HFFc6 (cell line): ENCODE results near the gene ZNF319. TPM values are rescaled to one million over a fixed set of nuclear protein-coding genes. Genes with fewer than 3 reads are reported as not detected.

ENCODE experiments used
- DNase-seq: peaks from one replicate; pipeline ENCODE4 v3.0.0-alpha.2; 2018
- H3K27ac Mint-ChIP-seq: 2 replicates; pipeline ENCODE4 v1.8.0; 2020; ENCODE audit warnings: mild to moderate bottlenecking, mixed read lengths
- H3K27me3 Mint-ChIP-seq: 2 replicates; pipeline ENCODE4 v1.8.0; 2021; ENCODE audit warnings: mild to moderate bottlenecking, moderate library complexity, mixed read lengths; ENCODE audit not compliant: insufficient read depth
- H3K36me3 Mint-ChIP-seq: 2 replicates; pipeline ENCODE4 v1.8.0; 2021; ENCODE audit warnings: low read depth, mixed read lengths
- H3K4me1 Mint-ChIP-seq: 2 replicates; pipeline ENCODE4 v1.8.0; 2020; ENCODE audit warnings: low read depth, mixed read lengths
- H3K4me3 Mint-ChIP-seq: 2 replicates; pipeline ENCODE4 v1.8.0; 2020; ENCODE audit warnings: mild to moderate bottlenecking, moderate library complexity, mixed read lengths
- H3K9me3 Mint-ChIP-seq: 2 replicates; pipeline ENCODE4 v1.8.0; 2020; ENCODE audit warnings: mild to moderate bottlenecking, mixed read lengths
- CTCF ChIP-seq: fragments of 200-600 bp; sonication (generic); IDR thresholded peaks from 2 replicates; pipeline ENCODE4 v1.5.0; 2021; ENCODE audit warnings: antibody characterized with exemption, mild to moderate bottlenecking
- total RNA-seq, 6 experiments: library from RNA; stranded (reverse); fragmentation: NEBNext Ultra II Directional; extraction: Animal tissue kit (Norgen Biotek cat#: 25700); gene quantifications; 2 replicates in 1 of 6; 3 replicates in 5 of 6; pipeline ENCODE4 v1.2.3, GENCODE V29; 2021

ZNF319 gene
- total RNA-seq, 6 experiments from 2014 or later: 8.3 to 12.0 (median 9.4) TPM

DNA sequence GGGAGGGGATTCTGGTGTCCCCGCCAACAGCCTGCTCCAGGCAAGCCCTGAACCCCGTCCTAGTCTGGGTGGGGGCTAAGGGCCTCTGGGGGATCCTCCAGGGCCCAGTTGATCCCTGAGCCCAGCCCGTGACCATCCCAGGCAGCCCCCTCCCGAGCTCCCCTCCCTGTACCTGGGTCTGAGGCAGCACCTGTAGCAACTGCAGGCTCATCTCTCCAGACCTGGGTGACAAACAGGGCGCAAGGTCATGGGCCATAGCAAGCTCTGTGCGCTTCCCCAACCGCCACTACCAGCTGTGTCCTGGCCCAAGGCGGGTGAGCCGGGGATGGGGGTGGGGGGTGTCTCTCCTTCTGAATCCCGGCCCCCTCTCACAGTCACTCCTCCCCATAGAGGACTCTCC lies 40.2 kb downstream of the ZNF319 start:
- no peak overlapping the region for H3K4me3 Mint-ChIP-seq
- no peaks in the 10 kb centered on the region for H3K4me1 Mint-ChIP-seq
- no peaks in the 10 kb centered on the region for H3K36me3 Mint-ChIP-seq
- no peak overlapping the region for H3K27ac Mint-ChIP-seq
- no peak for TF ChIP-seq CTCF
- H3K9me3 Mint-ChIP-seq: no peaks in the 10 kb centered on the region
- DNase-seq: no peak
- peaks cover 38% of the 10 kb centered on the region for H3K27me3 Mint-ChIP-seq

DNA sequence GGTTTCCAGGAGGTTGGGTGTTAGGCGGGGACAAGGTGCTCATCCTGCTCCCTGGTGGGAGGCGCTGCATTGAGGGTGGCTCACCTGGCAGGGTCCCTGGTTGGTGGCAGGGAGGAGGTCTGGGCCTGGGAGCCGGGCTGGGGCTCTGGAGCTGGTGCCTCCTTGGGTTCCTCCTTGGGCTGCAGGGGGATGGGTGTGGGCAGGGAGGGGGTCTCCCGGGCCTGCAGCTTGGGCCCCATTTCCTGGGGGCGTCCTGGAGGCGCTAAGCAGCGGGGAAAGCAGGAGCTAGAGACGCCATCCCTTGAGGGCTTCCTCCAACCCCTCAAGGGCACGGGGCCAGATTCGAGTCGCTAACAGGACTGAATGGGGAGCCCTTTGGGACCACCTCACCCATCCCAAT lies 40.7 kb downstream of the ZNF319 start:
- no peak overlapping the region for H3K27ac Mint-ChIP-seq
- H3K4me1 Mint-ChIP-seq: no peaks in the 10 kb centered on the region
- no peak overlapping the region for H3K4me3 Mint-ChIP-seq
- peaks cover 38% of the 10 kb centered on the region for H3K27me3 Mint-ChIP-seq
- H3K9me3 Mint-ChIP-seq: no peaks in the 10 kb centered on the region
- TF ChIP-seq CTCF: no peak
- DNase-seq: no peak
- H3K36me3 Mint-ChIP-seq: no peaks in the 10 kb centered on the region

DNA sequence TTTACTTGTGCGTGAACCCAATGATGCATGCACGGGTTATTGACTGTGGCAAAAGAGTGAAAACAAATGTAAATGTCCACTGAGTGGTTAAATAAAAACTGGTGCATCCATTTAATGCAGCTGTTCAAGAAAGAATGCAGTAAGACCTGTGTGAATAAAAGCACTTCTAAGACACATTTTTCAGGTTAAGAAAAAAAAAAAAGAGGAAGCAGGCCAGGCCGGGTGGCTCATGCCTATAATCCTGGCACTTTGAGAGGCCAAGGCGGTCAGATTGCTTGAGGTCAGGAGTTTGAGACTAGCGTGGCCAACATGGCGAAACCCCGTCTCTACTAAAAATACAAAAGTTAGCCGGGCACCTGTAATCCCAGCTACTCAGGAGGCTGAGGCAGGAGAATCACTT lies 41.4 kb downstream of the ZNF319 start:
- DNase-seq: no peak
- Mint-ChIP-seq H3K27ac (no peak overlapping the region), H3K9me3 (no peaks in the 10 kb centered on the region), H3K4me1 (no peaks in the 10 kb centered on the region), H3K27me3 (peaks cover 42% of the 10 kb centered on the region), H3K36me3 (no peaks in the 10 kb centered on the region), H3K4me3 (no peak overlapping the region)
- no peak for TF ChIP-seq CTCF

DNA sequence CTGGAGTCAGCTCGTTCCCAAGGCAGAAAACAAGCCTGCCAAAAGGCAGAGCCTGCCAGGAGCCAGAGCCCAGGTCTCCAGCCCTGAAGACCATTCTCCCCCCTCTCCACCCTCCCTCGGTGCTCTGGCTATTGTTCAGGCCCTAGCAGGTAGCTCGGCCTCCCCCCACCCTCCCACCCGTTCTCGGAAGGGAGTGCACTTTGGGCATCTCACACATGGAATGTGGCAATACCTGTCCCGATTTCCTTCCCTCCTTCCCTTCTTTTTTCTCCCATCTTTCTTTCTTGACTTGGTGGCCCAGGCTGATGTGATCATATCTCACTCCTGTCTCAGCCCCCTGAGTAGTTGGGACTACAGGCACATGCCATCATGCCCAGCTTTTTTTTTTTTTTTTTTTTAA lies 41.9 kb downstream of the ZNF319 start:
- no peak for DNase-seq
- H3K27ac Mint-ChIP-seq: no peak overlapping the region
- TF ChIP-seq CTCF: no peak

GRCh38 chr16:57957673-57958392 lies 42.6 kb downstream of the ZNF319 start:
- Mint-ChIP-seq H3K9me3 (no peaks in the 10 kb centered on the region), H3K27me3 (peaks cover 38% of the 10 kb centered on the region), H3K4me1 (no peaks in the 10 kb centered on the region), H3K4me3 (no peak overlapping the region), H3K36me3 (no peaks in the 10 kb centered on the region), H3K27ac (no peak overlapping the region)
- no peak; the same call in 1 of the 2 replicates for TF ChIP-seq CTCF
- DNase-seq: no peak

More for the DNA sequence above, 41.9 kb downstream of the ZNF319 start:
- Mint-ChIP-seq H3K4me3 (no peak overlapping the region), H3K36me3 (no peaks in the 10 kb centered on the region), H3K27me3 (peaks cover 43% of the 10 kb centered on the region), H3K9me3 (no peaks in the 10 kb centered on the region), H3K4me1 (no peaks in the 10 kb centered on the region)
